HG03575 (cell line): Measurements from ENCODE around the gene CPOX.

Experiments used
- ATAC-seq: cut with Tn5 transposase; IDR thresholded peaks from one replicate; pipeline ENCODE4 v1.9.1; 2021; ENCODE audit not compliant: unreplicated experiment, insufficient number of reproducible peaks, low FRiP score; ENCODE audit errors: extremely low read depth

CPOX gene

DNA sequence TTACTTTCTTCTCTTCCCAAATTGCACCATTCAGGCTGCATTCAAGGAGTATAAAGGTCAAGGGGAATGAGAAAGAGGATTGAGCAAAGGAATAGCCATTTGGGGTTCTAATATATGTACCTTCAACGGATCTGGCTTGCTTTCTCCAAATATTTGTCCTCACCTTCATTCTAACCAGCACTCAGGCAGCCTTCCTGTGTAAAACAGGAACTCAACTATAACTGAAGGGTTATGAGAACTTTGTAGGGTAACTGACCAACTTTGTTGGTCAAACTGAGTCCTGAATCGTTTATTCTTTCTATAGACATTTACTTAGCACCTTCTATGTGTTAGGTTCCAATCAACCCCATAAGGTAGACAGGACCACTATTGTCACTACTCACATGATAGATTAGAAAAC lies 5.1 kb upstream of the CPOX start:
- ATAC-seq, result no peak

DNA sequence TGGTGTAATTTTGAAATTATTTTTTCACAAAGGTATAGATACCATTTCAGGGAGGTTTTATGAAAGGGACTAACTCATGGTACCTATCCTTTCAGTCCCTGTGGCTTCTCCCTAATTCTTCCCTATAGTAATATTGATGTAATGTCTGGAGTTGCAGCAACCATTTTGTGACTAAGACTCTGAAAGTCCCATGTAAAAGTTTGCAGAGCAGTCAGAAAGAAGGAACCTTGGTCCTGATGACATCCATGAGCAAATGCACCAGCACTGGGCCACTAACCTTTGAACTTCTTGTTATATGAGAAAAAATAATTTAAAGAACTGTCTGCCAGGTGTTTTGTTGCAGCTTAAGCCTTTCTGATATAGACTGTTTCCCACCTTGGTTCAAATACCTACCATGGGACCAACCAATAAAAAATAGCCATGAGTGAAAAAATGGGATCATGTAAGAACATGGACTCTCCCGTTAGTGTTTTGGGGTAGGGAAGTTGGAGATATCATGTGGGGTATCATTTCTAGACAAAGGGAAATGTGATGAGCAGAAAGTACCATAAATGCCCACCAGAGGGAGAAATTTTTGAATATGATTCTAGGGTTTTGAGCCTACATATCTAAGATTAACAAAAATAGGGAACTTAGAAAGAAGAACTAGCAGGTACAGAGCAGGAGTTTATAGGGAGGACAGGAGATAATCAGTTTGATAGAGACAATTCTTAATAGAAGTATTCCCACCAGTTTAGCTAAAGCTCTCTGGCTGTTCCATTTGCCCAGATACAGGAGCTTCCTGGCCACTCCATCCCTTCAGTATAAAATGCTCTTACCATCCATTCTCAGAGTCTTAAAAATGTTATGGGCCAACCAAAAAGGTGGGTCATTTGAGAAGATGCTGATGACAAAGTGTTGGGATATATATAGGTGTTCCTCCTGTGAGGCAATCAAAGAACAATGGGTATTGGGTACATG lies 3.4 kb upstream of the CPOX start:
- no peak for ATAC-seq

- no peak for ATAC-seq
These were observed 2.7 kb upstream of the CPOX start for GRCh38 chr3:98596087-98596486.

DNA sequence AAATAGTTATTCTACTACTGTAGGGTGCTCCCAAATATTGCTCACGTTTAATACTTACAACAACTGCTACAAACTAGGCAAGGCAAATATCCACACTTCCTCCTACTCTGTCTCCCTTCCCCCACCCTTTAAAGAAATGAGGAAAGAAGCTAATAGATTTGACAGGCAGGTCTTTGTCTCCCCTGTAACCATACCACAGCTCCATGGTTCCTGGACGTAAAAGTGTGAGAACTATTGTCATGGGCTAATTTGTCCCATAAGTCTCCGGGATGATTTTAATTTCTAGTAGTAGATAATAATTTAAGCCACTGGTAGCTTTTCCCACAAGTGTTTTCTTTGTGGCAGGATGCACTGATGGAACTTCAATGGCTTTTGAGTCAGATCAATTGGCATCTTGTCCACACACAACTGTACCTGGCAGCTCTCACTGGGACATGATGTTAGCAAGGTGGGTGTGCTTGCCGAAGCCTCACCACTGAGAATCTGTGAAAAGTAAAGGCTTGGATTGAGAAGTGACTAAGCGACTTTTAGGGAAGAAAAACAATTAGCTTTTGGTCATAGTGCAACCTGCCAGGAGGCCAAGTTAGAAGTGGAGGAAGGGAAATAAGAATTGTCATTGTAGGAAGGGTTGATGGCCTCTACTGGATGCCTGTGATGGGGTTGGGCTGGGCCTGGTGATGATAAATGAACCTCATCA lies 1.4 kb upstream of the CPOX start:
- no peak for ATAC-seq

- no peak for ATAC-seq
These were observed 971 bp downstream of the CPOX start for GRCh38 chr3:98592345-98592935.

- no peak for ATAC-seq
These were observed 3.9 kb downstream of the CPOX start for GRCh38 chr3:98589331-98590036.

DNA sequence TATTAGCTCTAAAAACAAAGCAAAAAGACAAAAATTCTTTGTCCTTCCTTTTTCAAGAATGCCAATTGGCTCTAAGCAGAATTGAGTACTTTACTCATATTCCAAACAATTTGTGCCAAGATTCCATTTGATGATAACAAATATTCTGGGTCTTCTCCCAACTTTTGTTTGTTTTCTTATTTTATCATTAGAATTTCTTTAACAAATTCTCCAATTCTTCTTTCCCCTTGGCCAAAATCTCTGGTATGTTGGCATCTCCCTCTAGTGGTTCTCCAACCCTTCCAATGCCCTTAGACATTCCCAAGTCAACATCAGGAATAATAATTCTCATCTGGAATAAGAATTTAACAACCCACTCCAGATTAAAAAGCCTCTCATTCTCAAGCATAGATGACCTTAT lies 5.3 kb downstream of the CPOX start:
- ATAC-seq, result no peak

DNA sequence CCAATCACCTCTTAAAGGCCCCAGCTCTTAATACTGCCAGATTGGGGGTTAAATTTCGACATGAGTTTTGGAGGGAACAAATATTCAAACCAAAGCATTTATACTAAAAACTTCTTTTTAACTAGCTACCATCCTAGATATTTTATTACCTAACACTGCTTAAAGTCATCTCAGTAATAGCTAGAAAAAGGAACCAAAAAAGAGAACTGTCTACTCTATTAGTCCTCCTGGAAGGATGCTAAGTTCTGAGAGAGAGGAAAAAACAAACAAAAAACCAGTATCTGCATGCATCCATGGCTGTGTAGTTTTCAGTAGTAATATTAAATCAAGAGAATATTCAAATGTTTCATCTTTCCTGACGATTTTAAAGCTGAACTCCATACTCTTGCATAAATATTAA lies 5.8 kb downstream of the CPOX start:
- no peak for ATAC-seq

- ATAC-seq, result no peak
These were observed 8.9 kb downstream of the CPOX start for GRCh38 chr3:98584547-98584946.

DNA sequence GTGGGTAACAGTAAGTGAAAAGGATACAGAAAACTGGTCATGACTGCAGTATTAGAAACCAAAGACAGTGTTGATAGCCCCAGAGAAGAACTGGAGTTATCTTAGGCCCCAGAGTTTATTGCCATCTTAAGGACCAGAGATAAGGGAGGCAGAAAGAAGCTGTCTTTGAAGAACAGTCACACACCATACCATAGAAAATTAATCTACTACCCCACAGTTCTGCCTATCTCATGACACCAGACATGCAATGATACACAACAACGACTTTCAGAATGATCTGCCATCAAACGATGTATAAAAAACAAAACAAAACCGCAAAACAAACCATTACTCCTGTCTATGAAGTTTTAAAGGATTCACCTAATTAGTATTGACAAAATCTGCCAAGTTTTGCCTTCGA lies 9.6 kb downstream of the CPOX start:
- ATAC-seq, result no peak

- no peak for ATAC-seq
These were observed 11.4 kb downstream of the CPOX start for GRCh38 chr3:98582042-98582441.

GRCh38 chr3:98581474-98581873 lies 11.9 kb downstream of the CPOX start:
- ATAC-seq, result no peak

DNA sequence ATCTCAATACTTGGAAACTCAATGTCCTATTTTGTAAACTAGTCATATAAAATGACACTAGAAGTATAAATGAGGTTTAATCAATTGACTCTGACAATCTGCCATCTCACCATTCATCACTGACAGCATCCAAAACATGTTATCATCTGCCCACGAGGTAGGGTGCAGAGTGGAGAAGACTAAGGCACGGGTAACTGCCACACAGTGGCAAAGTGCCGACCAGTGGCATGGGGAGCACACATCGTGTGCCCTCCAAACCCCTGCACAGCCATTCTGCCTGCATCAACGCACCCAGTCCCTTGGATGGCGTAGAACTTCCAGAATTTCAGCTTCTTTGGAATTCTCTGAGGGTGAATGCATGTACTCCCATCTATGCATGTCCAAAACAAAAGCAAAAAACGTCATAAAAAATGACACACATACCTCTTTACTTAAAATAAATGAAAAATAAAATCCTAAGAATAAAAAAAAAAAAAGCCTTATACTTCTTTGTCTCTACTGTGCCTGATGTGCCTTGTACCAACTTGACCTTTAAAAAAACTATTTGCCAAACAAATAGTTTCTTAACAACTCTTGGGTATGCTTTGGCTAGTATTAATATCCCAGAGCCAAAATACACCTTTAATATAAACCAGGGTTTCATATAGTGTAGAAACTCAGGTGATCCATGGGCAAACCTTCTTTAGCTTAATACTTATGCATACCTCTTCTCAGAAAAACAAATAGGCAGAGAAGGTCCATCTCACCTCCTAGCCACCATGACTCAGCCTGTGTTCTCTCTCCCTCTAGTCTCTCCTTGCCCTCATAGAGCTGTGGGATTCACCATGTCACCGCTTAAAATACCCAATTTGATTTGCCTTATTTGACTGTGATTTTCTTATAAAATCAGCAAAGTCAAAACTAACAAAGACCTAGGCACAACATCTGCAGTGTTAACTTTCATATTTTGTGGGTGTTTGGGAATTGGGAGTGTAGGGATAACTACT lies 12.7 kb downstream of the CPOX start:
- ATAC-seq, result no peak

DNA sequence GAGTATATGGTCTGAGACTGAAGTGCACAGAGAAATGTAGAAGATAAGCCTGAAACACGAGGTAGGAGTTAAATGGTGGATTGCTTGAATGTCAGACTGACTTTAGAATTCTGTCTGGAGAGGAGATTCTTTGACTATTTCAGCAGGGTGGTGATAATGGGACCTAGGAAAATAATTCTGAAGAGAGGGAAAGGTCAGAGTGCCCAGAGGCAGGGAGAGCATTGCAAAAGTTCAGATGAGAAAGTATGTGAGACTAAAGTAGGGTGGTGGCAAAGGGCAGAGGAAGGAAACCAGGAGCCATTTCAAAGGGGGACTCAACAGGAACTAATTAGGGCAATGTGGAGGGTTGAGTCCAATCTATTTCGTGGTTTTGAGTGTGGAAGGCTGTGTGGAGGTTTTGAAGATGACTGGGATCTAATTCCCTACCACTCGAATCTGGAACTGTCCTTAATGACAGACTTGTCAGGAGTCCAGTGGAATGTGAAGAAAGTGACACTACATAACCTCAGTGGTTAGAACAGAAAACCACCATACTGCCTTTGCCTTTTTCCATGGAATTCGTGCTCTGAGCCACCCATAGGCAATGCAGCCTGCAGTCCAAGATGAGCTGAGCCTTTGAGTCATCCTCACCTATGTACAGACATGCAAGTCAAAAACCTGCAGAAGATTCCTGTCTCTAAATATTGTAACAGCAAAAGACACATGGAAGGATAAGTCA lies 16.1 kb downstream of the CPOX start:
- ATAC-seq, result no peak

GRCh38 chr3:98574132-98574531 lies 19.3 kb downstream of the CPOX start:
- ATAC-seq, result no peak

DNA sequence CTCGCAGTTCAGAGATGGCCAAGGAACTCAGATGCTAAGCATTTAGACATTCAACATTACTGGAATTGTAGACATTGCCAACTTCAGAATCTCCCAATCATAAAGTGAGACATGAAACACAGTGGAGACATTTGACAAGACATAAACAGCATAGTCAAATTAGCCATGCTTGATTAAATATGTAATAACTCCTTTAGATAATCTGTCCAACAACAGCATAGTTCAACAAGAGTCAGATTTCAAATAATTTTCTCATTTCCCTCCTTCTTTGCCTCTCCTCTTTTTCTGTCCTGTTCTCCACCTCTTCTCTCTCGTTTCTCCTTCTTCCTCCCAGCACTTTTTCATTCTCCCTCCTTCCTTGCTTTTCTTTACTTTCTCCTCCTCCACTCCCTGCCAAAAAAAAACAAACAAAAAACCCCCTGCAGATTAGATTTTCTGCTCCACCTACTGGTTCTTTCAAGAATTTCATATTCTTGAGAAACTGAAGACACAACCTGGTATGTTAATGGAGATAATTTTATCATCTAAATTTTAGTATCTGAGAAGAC lies 20.2 kb downstream of the CPOX start:
- peak; percentile 54 for ATAC-seq

DNA sequence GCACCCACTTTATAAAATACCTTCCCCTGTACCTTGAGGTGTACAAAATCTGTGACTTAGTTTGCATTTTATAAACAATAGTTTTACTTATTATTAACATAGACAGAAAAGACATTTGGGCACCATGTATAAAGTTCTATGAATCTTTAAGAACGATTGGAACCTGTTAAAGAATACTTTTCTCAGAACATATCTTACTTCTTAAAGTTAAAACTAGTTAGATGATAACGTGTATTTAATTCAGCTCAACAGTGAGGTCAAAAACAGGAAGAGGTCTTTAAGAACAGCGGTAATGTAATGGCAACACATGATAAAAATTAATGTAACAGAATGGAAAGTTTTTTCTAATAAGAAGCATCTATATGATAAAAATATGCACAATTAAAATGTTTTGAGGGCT lies 25.0 kb downstream of the CPOX start:
- no peak for ATAC-seq
